K562 (cell line): ENCODE results near the gene AMDHD2. TPM values are rescaled to one million over a fixed set of nuclear protein-coding genes. Genes with fewer than 3 reads are reported as not detected.

Experiments used
- E4F1 ChIP-seq: fragments of 250-450 bp; sonication (Bioruptor Pico); IDR thresholded peaks from 2 replicates; pipeline ENCODE4 v1.5.0; 2021; ENCODE audit warnings: mild to moderate bottlenecking, borderline replicate concordance
- ZNF551 ChIP-seq: fragments of 250-450 bp; sonication (Bioruptor Pico); IDR thresholded peaks from 2 replicates; pipeline ENCODE4 v1.5.0; 2021; ENCODE audit warnings: mild to moderate bottlenecking, moderate library complexity
- ZNF609 ChIP-seq: sonication (generic); formaldehyde crosslinking; IDR thresholded peaks from 2 replicates; pipeline ENCODE4 v1.8.1; 2023; ENCODE audit warnings: missing genetic modification reagents, mild to moderate bottlenecking, borderline replicate concordance
- polyA plus RNA-seq, 8 experiments: library from polyadenylated mRNA; depleted of rRNA in 4 of 8; stranded (reverse) in 5 of 8; unstranded in 3 of 8; fragments of >200 nt; fragmentation: Nextera tagmentation in 2 of 8; fragmentation: Illumina TruSeq in 1 of 8; extraction: Ambion mirVana in 2 of 8; extraction: Trizol in 1 of 8; gene quantifications; 2 replicates each; pipeline versions ENCODE4 v1.2.1 to v1.2.3, GENCODE V29; 2011 to 2014; ENCODE audit warnings: inconsistent platforms in 1 of 8, missing spikeins in 1 of 8
- total RNA-seq, 7 experiments: library from RNA; depleted of rRNA in 6 of 7; stranded (reverse); fragments of >200 nt in 6 of 7; fragmentation: Illumina TruSeq in 2 of 7; extraction: Trizol in 2 of 7; gene quantifications; 2 replicates each; pipeline versions ENCODE4 v1.2.1 to v1.2.3, GENCODE V29; 2011 to 2021; ENCODE audit warnings: low replicate concordance in 1 of 7

The AMDHD2 gene
- total and polyA plus RNA-seq, 9 of the 15 experiments (the other 6 are each of a cell fraction or from before 2014, with no cell fraction given): 0.38 to 56.9 (median 18.3) TPM; not detected in 1

DNA sequence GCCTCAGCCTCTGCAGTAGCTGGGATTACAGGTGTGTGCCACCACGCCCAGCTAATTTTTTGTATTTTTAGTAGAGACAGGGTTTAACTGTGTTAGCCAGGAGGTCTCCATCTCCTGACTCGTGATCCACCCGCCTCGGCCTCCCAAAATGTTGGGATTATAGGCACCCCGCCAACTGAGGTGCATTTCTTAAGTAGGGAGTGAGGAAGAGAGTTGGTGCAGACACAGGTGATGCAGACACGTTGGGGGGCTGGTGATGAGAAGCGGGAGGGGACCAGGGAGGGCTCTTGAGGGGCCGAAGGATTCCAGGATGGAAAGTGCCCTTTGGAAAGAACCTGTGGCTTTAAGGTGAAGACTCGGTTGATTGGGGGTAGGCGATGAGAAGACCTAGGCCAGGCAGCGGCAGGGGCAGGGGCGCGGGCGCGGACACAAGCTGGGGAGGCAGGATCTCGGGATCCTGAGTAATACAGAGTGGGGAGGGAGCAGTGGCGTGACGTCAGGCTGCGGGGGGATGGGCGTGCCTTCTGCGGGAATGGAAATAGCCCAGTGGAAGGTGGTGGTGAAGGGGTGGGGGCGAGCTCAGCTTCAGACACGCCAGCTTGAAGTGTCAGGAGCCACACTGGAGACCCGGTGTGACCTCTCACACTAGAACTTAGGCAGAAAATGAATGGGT is 8.9 kb upstream of the AMDHD2 start (continued):
- TF ChIP-seq E4F1 (CRISPR knock-in tag) (no peak), ZNF609 (CRISPR knock-in tag) (no peak), ZNF551 (no peak)
